ENCODE measurements around the gene CREB5. TPM values are rescaled to one million over a fixed set of nuclear protein-coding genes. Genes with fewer than 3 reads are reported as not detected.
A peak's percentile ranks its signal among the peaks of the same experiment; 100 is the strongest.

CREB5 gene
- total RNA-seq, 1 experiment from 2014 or later = 2.1 TPM

DNA sequence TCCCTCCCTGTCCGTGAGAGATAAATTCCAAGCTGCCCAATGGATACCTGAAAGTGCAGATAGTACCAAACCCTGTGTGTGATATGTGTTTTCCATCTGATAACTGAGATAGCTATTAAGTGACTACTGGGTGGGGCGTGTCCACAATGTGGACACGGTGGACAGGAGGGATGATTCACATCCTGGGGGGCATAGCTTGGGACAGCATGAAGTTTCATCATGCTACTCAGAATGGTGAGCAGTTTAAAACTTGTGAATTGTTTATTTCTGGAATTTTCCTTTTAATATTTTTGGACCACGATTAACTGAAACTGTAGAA lies 158.6 kb downstream of the CREB5 start:
- Histone ChIP-seq H3K4me3 (no peak overlapping the region), H3K9me2 (ENCODE audit: insufficient read depth) (no peaks in the 10 kb centered on the region), H3K27me3 (ENCODE audit: insufficient read depth, low read depth) (peaks cover 12% of the 10 kb centered on the region; the same call in 1 of the 2 replicates), H3K27ac (peak overlapping the region; percentile 46), H3K9me3 (ENCODE audit: insufficient read depth, low read depth) (no peaks in the 10 kb centered on the region; the same call in 1 of the 2 replicates), H3F3A (ENCODE audit: insufficient read depth, low read depth) (peaks cover 31% of the 10 kb centered on the region), H2AFZ (no peak overlapping the region), H3K36me3 (ENCODE audit: low read depth) (no peaks in the 10 kb centered on the region), H3K4me2 (peak overlapping the region; percentile 27), H3K4me1 (replicated peaks; ENCODE audit: insufficient read depth) (peaks cover 59% of the 10 kb centered on the region), H3K79me2 (ENCODE audit: low read depth) (no peaks in the 10 kb centered on the region), H4K20me1 (ENCODE audit: insufficient read depth) (no peaks in the 10 kb centered on the region)
- no peak for TF ChIP-seq EZH2 (IDR thresholded peaks at IDR 0.05; ENCODE audit: low read depth)
- TF ChIP-seq CTCF (conservative IDR thresholded peaks at IDR 0.05) = no peak
- CTCF ChIA-PET = no interaction called here
- no TSS peak for BruUV-seq (replicated peaks)
- intact Hi-C loops (cut with micrococcal nuclease; ENCODE audit: unreplicated experiment) = no loop called here
- POLR2A ChIA-PET (ENCODE audit: unreplicated experiment) = no interaction called here
- peak in 1 of 2 experiments; percentile 72 for DNase-seq

DNA sequence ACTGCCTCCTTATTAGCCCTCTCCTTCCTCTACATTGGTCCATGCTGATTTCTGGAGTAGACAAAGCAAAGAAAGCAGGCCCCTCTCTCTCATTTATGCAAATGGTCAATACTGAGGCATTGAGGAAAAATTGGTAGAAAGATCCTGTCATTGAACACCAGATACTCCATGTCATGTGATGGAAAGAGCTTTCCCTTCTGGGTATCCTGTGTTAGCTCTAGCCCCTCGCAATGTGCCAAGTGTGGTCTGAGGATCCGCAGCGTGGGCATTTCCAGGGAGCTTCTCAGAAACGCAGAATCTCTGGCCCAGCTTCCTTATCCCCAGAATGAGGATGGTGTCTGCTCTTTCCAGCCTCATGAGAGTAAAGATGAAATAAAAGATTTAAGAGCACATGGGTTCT lies 159.1 kb downstream of the CREB5 start:
- POLR2A ChIA-PET (ENCODE audit: unreplicated experiment) = no interaction called here

DNA sequence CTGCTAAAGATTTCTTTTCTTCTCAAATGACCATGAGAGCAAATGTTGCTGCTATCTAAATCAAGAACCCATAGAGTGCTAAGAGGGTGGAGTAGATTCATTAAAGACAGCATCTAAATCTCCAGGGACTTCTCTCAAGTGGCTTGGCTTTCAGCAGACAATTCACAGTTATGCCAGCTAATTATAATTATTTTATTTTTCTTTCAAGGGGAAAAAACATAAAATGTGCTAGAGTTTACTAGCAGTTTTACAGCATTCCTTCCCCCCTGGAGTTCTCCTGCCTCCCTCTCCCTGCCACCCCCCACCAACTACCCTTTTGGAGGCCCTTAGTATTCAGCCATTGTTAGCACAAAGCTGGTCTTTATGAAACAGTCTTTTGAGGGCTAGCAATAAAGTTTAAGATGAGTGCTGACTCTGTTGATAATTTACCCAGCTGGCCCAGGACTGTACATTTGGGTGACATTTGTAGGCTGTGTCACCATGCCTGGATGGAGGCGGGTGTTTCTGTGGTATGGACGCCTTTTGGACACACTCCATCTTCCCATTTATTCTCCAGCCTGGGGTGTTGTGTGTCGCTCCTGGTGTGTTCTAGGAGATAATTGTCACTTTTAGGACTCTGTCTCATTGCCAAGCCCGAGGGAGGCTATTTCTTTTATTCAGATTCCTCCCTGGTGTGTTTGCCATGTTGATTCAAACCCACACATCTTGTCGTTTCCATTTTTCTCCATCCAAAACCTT lies 160.2 kb downstream of the CREB5 start:
- H3K27me3 ChIP-seq (ENCODE audit: insufficient read depth, low read depth) = peaks cover 21% of the 10 kb centered on the region; the same call in 1 of the 2 replicates
- no peaks in the 10 kb centered on the region for H4K20me1 ChIP-seq (ENCODE audit: insufficient read depth)
- no peak for DNase-seq
- no peak overlapping the region for H3K4me3 ChIP-seq
- ChIA-PET POLR2A (ENCODE audit: unreplicated experiment) (interaction anchor here (0.6 to 0.7 kb wide), 2 partner anchors 90 to 683 kb away, joined by 3 to 5 read pairs; no protein-coding TSS in a partner anchor), CTCF (no interaction called here)
- H3K36me3 ChIP-seq (ENCODE audit: low read depth) = no peaks in the 10 kb centered on the region
- H3K9me2 ChIP-seq (ENCODE audit: insufficient read depth) = no peaks in the 10 kb centered on the region
- intact Hi-C loops (cut with micrococcal nuclease; ENCODE audit: unreplicated experiment) = loop anchor here (1.0 kb wide), 1 partner anchor 40 kb away; no protein-coding TSS in a partner anchor
- no peak overlapping the region; the same call in 1 of the 2 replicates for H3K27ac ChIP-seq
- no peaks in the 10 kb centered on the region; the same call in 1 of the 2 replicates for H3K9me3 ChIP-seq (ENCODE audit: insufficient read depth, low read depth)
- H3K4me1 ChIP-seq (replicated peaks; ENCODE audit: insufficient read depth) = peaks cover 59% of the 10 kb centered on the region
- H2AFZ ChIP-seq = no peak overlapping the region
- H3K79me2 ChIP-seq (ENCODE audit: low read depth) = no peaks in the 10 kb centered on the region
- BruUV-seq (replicated peaks) = no TSS peak
- H3F3A ChIP-seq (ENCODE audit: insufficient read depth, low read depth) = peaks cover 31% of the 10 kb centered on the region
- H3K4me2 ChIP-seq = peak overlapping the region; percentile 69
- no peak for TF ChIP-seq EZH2 (IDR thresholded peaks at IDR 0.05; ENCODE audit: low read depth)
- no peak for TF ChIP-seq CTCF (conservative IDR thresholded peaks at IDR 0.05)

More for the DNA sequence above, 159.1 kb downstream of the CREB5 start:
- no peaks in the 10 kb centered on the region; the same call in 1 of the 2 replicates for H3K9me3 ChIP-seq (ENCODE audit: insufficient read depth, low read depth)
- H3K4me1 ChIP-seq (replicated peaks; ENCODE audit: insufficient read depth) = peaks cover 59% of the 10 kb centered on the region
- no peak overlapping the region for H3K4me3 ChIP-seq
- peaks cover 31% of the 10 kb centered on the region for H3F3A ChIP-seq (ENCODE audit: insufficient read depth, low read depth)
- H3K36me3 ChIP-seq (ENCODE audit: low read depth) = no peaks in the 10 kb centered on the region
- peak overlapping the region; percentile 27 for H3K4me2 ChIP-seq
- H4K20me1 ChIP-seq (ENCODE audit: insufficient read depth) = no peaks in the 10 kb centered on the region
- BruUV-seq (replicated peaks) = no TSS peak
- CTCF ChIA-PET = no interaction called here
- intact Hi-C loops (cut with micrococcal nuclease; ENCODE audit: unreplicated experiment) = no loop called here
- DNase-seq = no peak
- H3K27ac ChIP-seq = peak overlapping the region; percentile 46
- H3K79me2 ChIP-seq (ENCODE audit: low read depth) = no peaks in the 10 kb centered on the region
- H3K27me3 ChIP-seq (ENCODE audit: insufficient read depth, low read depth) = peaks cover 17% of the 10 kb centered on the region; the same call in 1 of the 2 replicates
- H2AFZ ChIP-seq = no peak overlapping the region
- no peak for TF ChIP-seq CTCF (conservative IDR thresholded peaks at IDR 0.05)
- no peak for TF ChIP-seq EZH2 (IDR thresholded peaks at IDR 0.05; ENCODE audit: low read depth)
- H3K9me2 ChIP-seq (ENCODE audit: insufficient read depth) = no peaks in the 10 kb centered on the region
